PC-3 (cell line): ENCODE measurements around the gene PCDH9. TPM values are rescaled to one million over a fixed set of nuclear protein-coding genes. Genes with fewer than 3 reads are reported as not detected.

Experiments
- ATAC-seq: fragments of 200-7000 bp; cut with Tn5 transposase; 2 replicates; pipeline ENCODE4 v1.9.1; 2020; ENCODE audit warnings: mild to moderate bottlenecking, moderate library complexity
- BruUV-seq: library from RNA; stranded (reverse); fragments of 400-500 nt; replicated peaks from 2 replicates; lab custom pipeline; 2021; lab: Mats Ljungman, UMichigan
- CTCF ChIA-PET: fragments of 300-600 bp; sonication (Branson Sonifier 250); formaldehyde crosslinking; loops from one replicate; lab custom pipeline; 2022; ENCODE audit warnings: antibody characterized with exemption; lab: Charles Lee
- POLR2A ChIA-PET: fragments of 300-600 bp; sonication (Branson Sonifier 250); formaldehyde crosslinking; loops from one replicate; lab custom pipeline; 2022; ENCODE audit warnings: antibody characterized with exemption; ENCODE audit not compliant: unreplicated experiment; lab: Charles Lee
- DNase-seq: peaks from one replicate; pipeline ENCODE4 v3.0.0-alpha.2; 2015
- H2AFZ ChIP-seq: fragments of 300-600 bp; sonication (generic); 2 replicates; pipeline ENCODE4 v1.6.0; 2016; ENCODE audit warnings: antibody characterized with exemption, low read length
- H3F3A ChIP-seq: fragments of 300-600 bp; sonication (generic); one replicate; pipeline ENCODE4 v1.6.0; 2017; ENCODE audit warnings: antibody characterized with exemption, low read length, control low read depth, mild to moderate bottlenecking; ENCODE audit not compliant: unreplicated experiment
- H3K27ac ChIP-seq: fragments of 300-600 bp; sonication (generic); 2 replicates; pipeline ENCODE4 v1.5.1; 2016; ENCODE audit warnings: mild to moderate bottlenecking, low read length
- H3K27me3 ChIP-seq: fragments of 300-600 bp; sonication (generic); 2 replicates; pipeline ENCODE4 v1.6.1; 2016; ENCODE audit warnings: low read length, mixed read lengths
- H3K36me3 ChIP-seq: fragments of 300-600 bp; sonication (generic); 2 replicates; pipeline ENCODE4 v1.6.1; 2016; ENCODE audit warnings: low read depth, mixed run types, low read length, mixed read lengths
- H3K4me1 ChIP-seq: fragments of 300-600 bp; sonication (generic); 2 replicates; pipeline ENCODE4 v1.5.1; 2016; ENCODE audit warnings: low read length; ENCODE audit not compliant: insufficient read depth
- H3K4me2 ChIP-seq: fragments of 300-600 bp; sonication (generic); 2 replicates; pipeline ENCODE4 v1.6.0; 2016; ENCODE audit warnings: low read length
- H3K4me3 ChIP-seq: fragments of 300-600 bp; sonication (generic); 2 replicates; pipeline ENCODE4 v1.5.1; 2016; ENCODE audit warnings: mild to moderate bottlenecking, low read length, mixed read lengths
- H3K79me2 ChIP-seq: fragments of 300-600 bp; sonication (generic); 2 replicates; pipeline ENCODE4 v1.6.1; 2017; ENCODE audit warnings: low read length, mixed read lengths
- H3K9ac ChIP-seq: fragments of 300-600 bp; sonication (generic); 2 replicates; pipeline ENCODE4 v1.6.0; 2016; ENCODE audit warnings: mild to moderate bottlenecking, low read length
- H3K9me2 ChIP-seq: fragments of 300-600 bp; sonication (generic); replicated peaks from 2 replicates; pipeline ENCODE4 v1.6.1; 2016; ENCODE audit warnings: mixed run types, low read length, mixed read lengths
- H3K9me3 ChIP-seq: fragments of 300-600 bp; sonication (generic); 2 replicates; pipeline ENCODE4 v1.6.1; 2016; ENCODE audit warnings: low read length, mixed read lengths
- H4K20me1 ChIP-seq: fragments of 300-600 bp; sonication (generic); 2 replicates; pipeline ENCODE4 v1.6.1; 2016; ENCODE audit warnings: low read length, mixed read lengths
- CTCF ChIP-seq: fragments of 300-600 bp; sonication (generic); conservative IDR thresholded peaks from 2 replicates; pipeline ENCODE4 v1.5.1; 2017; ENCODE audit warnings: antibody characterized with exemption, low read depth, mild to moderate bottlenecking, low read length
- EZH2 ChIP-seq: fragments of 300-600 bp; sonication (generic); IDR thresholded peaks from one replicate; pipeline ENCODE4 v1.6.1; 2017; ENCODE audit warnings: antibody characterized with exemption, mild to moderate bottlenecking, low read length; ENCODE audit not compliant: unreplicated experiment
- EZH2phosphoT487 ChIP-seq: fragments of 300-600 bp; sonication (generic); IDR thresholded peaks from 2 replicates; pipeline ENCODE4 v1.6.1; 2018; ENCODE audit warnings: mild to moderate bottlenecking, antibody characterized with exemption, low read length, borderline replicate concordance
- intact Hi-C: fragments of 100-400 bp; cut with micrococcal nuclease; formaldehyde crosslinking; loops from 2 replicates; pipeline ENCODE4 v1.9.0; 2023
- total RNA-seq: library from RNA; depleted of rRNA; stranded (reverse); fragments of >200 nt; gene quantifications from 2 replicates; pipeline ENCODE4 v1.2.3, GENCODE V29; 2014

PCDH9 gene
- total RNA-seq, 1 experiment from 2014 or later = 0.98 TPM

GRCh38 chr13:66858163-66858562 is 372.0 kb downstream of the PCDH9 start:
- Histone ChIP-seq H3F3A (no peaks in the 10 kb centered on the region), H3K9ac (no peak overlapping the region), H3K79me2 (no peaks in the 10 kb centered on the region), H4K20me1 (no peaks in the 10 kb centered on the region), H2AFZ (no peak overlapping the region), H3K4me1 (no peaks in the 10 kb centered on the region), H3K4me2 (no peak overlapping the region), H3K9me3 (no peaks in the 10 kb centered on the region), H3K27me3 (no peaks in the 10 kb centered on the region), H3K4me3 (no peak overlapping the region), H3K9me2 (no peaks in the 10 kb centered on the region), H3K36me3 (no peaks in the 10 kb centered on the region), H3K27ac (no peak overlapping the region)
- intact Hi-C loops = no loop called here
- BruUV-seq = no TSS peak
- TF ChIP-seq EZH2 (no peak), EZH2phosphoT487 (no peak), CTCF (no peak)
- ChIA-PET POLR2A (no interaction called here), CTCF (no interaction called here)
- DNase-seq (no peak), ATAC-seq (no peak)

GRCh38 chr13:66855131-66855530 is 375.0 kb downstream of the PCDH9 start:
- no peak for TF ChIP-seq EZH2
- TF ChIP-seq CTCF = no peak
- no peak for TF ChIP-seq EZH2phosphoT487
- no peaks in the 10 kb centered on the region for H3K27me3 ChIP-seq
- no peak overlapping the region for H3K9ac ChIP-seq
- no peak for DNase-seq
- H3K79me2 ChIP-seq = no peaks in the 10 kb centered on the region
- no peaks in the 10 kb centered on the region for H3K36me3 ChIP-seq
- intact Hi-C loops = no loop called here
- no peaks in the 10 kb centered on the region for H3F3A ChIP-seq
- H3K27ac ChIP-seq = no peak overlapping the region
- H3K4me1 ChIP-seq = no peaks in the 10 kb centered on the region
- no peak overlapping the region for H3K4me2 ChIP-seq
- H3K9me3 ChIP-seq = no peaks in the 10 kb centered on the region
- BruUV-seq = no TSS peak
- H2AFZ ChIP-seq = no peak overlapping the region
- H3K4me3 ChIP-seq = no peak overlapping the region
- ChIA-PET CTCF (no interaction called here), POLR2A (interaction anchor here (0.5 kb wide), 1 partner anchor 284 kb away, joined by 3 read pairs; no protein-coding TSS in a partner anchor)
- H4K20me1 ChIP-seq = no peaks in the 10 kb centered on the region
- no peak for ATAC-seq
- H3K9me2 ChIP-seq = no peaks in the 10 kb centered on the region

- H3K4me2 ChIP-seq = no peak overlapping the region
- no peak overlapping the region for H3K4me3 ChIP-seq
Observed at GRCh38 chr13:66853564-66853963, 376.6 kb downstream of the PCDH9 start.

More at GRCh38 chr13:66853564-66853963, 376.6 kb downstream of the PCDH9 start:
- intact Hi-C loops = no loop called here
- POLR2A ChIA-PET = no interaction called here
- DNase-seq = no peak
- no peaks in the 10 kb centered on the region for H4K20me1 ChIP-seq
- no peak overlapping the region for H3K27ac ChIP-seq
- H3K4me1 ChIP-seq = no peaks in the 10 kb centered on the region
- H2AFZ ChIP-seq = no peak overlapping the region
- no peaks in the 10 kb centered on the region for H3K9me2 ChIP-seq
- no peaks in the 10 kb centered on the region for H3F3A ChIP-seq
- no peaks in the 10 kb centered on the region for H3K9me3 ChIP-seq
- no peaks in the 10 kb centered on the region for H3K79me2 ChIP-seq
- CTCF ChIA-PET = no interaction called here
- no peaks in the 10 kb centered on the region for H3K36me3 ChIP-seq
- TF ChIP-seq EZH2 = no peak
- TF ChIP-seq EZH2phosphoT487 = no peak
- no peak for TF ChIP-seq CTCF
- no peak overlapping the region for H3K9ac ChIP-seq
- no peaks in the 10 kb centered on the region for H3K27me3 ChIP-seq
- BruUV-seq = no TSS peak
- no peak for ATAC-seq
